Fibroblast of pulmonary artery (primary cell): ENCODE measurements around the gene SCD5.

Experiments used
- DNase-seq: peaks from one replicate; pipeline ENCODE4 v3.0.0-alpha.2; 2010; ENCODE audit warnings: low read depth
- H3K4me3 ChIP-seq: replicated peaks from 2 replicates; pipeline ENCODE4 v1.5.1; 2011; ENCODE audit warnings: low read depth, mild to moderate bottlenecking, control low read depth, low read length, moderate library complexity
- TF ChIP-seq, protein P1 (sequence below): IDR thresholded peaks from 2 replicates; pipeline ENCODE4 v1.5.1; 2011; ENCODE audit warnings: mild to moderate bottlenecking, control low read depth, low read length, inconsistent platforms; ENCODE audit errors: missing control alignments

Gene SCD5

DNA sequence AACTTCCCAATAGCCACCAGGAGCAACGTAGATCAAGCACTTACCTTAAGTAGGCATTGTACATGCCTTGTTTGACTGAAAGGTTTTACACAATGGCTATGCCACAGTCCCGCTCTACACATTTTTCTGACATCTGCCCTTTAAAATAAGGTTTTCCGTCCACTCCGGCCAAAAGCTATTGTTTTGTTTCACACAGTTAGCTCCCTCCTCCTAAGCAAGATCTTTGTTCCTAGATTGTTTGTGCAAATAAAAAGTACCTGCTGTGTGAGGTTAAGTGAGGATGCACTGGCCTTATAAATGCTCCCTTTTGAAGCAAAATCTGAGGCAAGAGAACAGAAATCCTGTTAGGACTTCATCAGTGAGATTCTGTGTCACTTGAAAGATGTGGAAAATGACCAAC, 11.8 kb downstream of the SCD5 start:
- TF ChIP-seq, protein P1, sequence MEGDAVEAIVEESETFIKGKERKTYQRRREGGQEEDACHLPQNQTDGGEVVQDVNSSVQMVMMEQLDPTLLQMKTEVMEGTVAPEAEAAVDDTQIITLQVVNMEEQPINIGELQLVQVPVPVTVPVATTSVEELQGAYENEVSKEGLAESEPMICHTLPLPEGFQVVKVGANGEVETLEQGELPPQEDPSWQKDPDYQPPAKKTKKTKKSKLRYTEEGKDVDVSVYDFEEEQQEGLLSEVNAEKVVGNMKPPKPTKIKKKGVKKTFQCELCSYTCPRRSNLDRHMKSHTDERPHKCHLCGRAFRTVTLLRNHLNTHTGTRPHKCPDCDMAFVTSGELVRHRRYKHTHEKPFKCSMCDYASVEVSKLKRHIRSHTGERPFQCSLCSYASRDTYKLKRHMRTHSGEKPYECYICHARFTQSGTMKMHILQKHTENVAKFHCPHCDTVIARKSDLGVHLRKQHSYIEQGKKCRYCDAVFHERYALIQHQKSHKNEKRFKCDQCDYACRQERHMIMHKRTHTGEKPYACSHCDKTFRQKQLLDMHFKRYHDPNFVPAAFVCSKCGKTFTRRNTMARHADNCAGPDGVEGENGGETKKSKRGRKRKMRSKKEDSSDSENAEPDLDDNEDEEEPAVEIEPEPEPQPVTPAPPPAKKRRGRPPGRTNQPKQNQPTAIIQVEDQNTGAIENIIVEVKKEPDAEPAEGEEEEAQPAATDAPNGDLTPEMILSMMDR: no peak
- H3K4me3 ChIP-seq: no peak overlapping the region
- DNase-seq: no peak

DNA sequence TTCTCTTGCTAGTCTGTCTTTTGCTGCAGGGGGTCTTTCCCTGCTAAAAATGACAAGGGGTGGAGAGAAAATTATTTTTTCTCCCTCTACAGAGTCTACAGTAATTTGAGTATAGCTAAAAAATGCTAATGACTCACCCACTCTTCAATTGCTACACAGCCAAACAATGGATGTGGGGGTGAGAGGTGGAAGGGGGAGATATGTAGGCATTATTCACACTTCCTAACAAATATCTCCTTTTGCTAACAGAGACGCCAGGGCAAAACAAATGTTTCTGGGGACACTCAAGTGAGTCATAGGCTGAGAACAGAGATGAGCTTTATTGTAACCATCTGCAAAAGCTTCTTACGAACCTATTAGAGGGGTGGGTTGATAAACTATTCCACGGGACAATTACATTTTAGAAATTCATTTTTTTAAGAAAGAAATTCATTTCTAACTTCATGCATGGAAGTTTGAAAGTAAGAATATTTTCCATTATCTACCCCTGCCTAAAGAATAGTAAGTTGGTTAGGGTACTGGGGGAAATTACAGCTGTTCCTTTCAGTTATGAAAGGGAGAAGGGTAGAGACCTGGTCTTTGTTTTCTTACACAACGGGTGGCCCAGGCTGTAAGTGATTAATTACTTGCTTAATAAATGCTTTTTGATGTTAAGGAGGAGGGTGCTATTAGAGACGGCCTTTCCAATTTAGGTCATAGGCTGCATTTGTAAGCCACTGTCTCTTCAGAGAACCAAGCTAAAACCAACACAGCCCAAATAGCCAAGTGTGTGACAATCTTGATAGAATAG, 12.8 kb downstream of the SCD5 start:
- peak; percentile 96 for DNase-seq
- TF ChIP-seq, protein P1: no peak
- H3K4me3 ChIP-seq: peak overlapping the region; percentile 45

DNA sequence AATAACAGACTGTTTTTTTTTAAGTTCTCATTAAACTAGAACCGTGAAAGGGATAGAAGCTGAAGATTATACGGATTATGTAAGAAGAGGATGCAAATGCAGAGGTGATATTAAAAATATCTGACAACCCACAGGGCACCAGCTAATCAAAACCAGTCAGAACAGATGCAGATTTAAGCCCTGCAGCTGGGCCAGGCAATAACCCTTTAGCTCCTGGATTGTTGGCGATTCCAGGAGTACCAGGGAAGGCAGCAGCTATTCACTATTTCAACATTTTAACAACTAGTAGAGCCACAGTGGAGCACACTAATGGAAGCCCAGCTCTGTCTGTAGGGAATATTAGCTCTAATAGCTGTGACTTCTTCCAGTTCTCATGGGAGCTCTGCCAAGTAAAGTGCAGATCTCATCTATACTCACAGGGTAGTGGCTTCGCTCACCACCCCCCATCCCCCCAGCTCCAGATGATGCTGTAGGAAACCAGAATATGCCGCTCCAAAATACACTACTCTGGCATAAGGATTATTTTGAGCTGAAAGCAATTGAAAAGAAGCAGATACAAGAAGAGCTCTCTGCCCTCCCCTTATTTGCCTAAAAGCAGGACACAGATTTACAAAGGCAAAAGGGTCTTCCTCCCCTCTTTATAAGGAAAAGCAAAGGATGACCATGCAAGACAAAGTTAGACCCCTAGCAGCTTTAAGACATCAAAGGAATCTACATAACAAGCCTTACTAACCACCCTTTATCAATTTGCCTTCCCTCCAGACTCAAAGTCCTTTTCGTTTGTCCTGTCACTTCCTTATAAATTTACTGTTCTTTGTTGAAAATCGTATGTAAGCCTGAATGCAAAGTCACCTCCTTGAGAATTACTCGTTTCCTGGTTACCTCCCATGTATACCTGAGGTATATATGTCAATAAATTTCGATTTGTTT, 13.7 kb downstream of the SCD5 start:
- DNase-seq: peak; percentile 74
- peak overlapping the region; percentile 45 for H3K4me3 ChIP-seq
- TF ChIP-seq, protein P1: no peak

GRCh38 chr4:82782626-82783345, 15.8 kb downstream of the SCD5 start:
- DNase-seq: no peak
- H3K4me3 ChIP-seq: no peak overlapping the region
- TF ChIP-seq, protein P1: no peak

GRCh38 chr4:82780752-82781231, 17.8 kb downstream of the SCD5 start:
- DNase-seq: peak; percentile 79
- TF ChIP-seq, protein P1: no peak
- H3K4me3 ChIP-seq: no peak overlapping the region

DNA sequence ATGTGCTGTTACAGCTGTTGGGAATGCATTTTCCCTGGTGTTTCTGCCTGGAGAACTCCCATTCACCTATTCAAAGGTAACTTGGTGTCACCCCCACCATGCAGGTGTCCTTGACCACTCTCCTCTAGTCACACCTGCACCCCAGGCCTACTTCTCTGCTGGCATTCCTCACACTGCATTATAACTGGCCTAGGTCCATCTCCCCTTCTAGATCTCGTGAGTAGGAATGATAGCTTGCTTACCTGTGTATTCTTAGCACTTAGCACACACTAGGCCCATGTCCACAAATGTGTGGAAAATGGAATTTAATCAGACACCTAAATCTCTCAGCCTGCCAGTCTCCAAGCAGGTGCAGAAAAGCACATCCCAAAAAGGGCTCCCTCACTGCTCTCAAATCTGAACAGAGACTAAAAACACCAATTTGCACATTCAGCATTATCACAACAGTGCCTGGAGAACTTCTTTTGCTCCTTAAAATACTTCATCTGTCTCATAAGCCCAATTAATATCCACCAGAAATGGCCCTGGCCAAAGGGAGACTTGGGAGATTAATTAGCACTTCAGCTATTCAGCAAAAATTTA, 18.3 kb downstream of the SCD5 start:
- TF ChIP-seq, protein P1: no peak
- no peak for DNase-seq

More for the DNA sequence above, 18.3 kb downstream of the SCD5 start:
- no peak overlapping the region for H3K4me3 ChIP-seq
